Measurements from ENCODE around the gene DLG2. TPM values are rescaled to one million over a fixed set of nuclear protein-coding genes. Genes with fewer than 3 reads are reported as not detected.

DLG2 gene
- total RNA-seq, 1 donor from 2014 or later: 0.17 TPM

- H3K4me3 ChIP-seq (ENCODE audit: low read depth, low read length): no peak overlapping the region
- TF ChIP-seq CTCF (conservative IDR thresholded peaks at IDR 0.05; ENCODE audit: low read depth, low read length): no peak
- DNase-seq (ENCODE audit: low read depth): no peak
Observed at GRCh38 chr11:84430661-84431060, 1196.5 kb downstream of the DLG2 start.

DNA sequence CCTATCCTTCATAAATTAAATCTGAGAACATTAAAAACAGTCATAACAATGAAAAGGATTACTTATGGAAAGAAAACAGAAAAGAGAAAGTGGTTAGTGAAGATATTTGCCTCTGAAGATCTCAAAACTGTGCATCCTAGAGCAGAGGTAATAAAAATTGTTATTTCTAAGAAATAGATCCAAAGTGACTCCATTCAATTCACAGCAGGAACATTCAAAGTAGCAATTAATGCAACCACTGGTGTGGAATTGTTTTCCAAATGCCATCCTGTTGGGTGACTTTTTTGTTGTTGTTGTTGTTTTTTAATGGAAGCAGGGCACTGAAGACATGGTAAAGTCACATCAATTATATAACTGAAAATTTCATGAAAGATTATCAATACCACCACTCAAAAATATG lies 1201.5 kb downstream of the DLG2 start:
- no peak overlapping the region for H3K4me3 ChIP-seq (ENCODE audit: low read depth, low read length)
- no peak for TF ChIP-seq CTCF (conservative IDR thresholded peaks at IDR 0.05; ENCODE audit: low read depth, low read length)
- DNase-seq (ENCODE audit: low read depth): no peak

GRCh38 chr11:84420271-84420670 lies 1206.9 kb downstream of the DLG2 start:
- DNase-seq (ENCODE audit: low read depth): no peak
- H3K4me3 ChIP-seq (ENCODE audit: low read depth, low read length): no peak overlapping the region
- TF ChIP-seq CTCF (conservative IDR thresholded peaks at IDR 0.05; ENCODE audit: low read depth, low read length): no peak

- no peak for DNase-seq (ENCODE audit: low read depth)
- no peak overlapping the region for H3K4me3 ChIP-seq (ENCODE audit: low read depth, low read length)
- TF ChIP-seq CTCF (conservative IDR thresholded peaks at IDR 0.05; ENCODE audit: low read depth, low read length): no peak
Observed at GRCh38 chr11:84419616-84420015, 1207.5 kb downstream of the DLG2 start.

GRCh38 chr11:84414920-84415319 lies 1212.2 kb downstream of the DLG2 start:
- H3K4me3 ChIP-seq (ENCODE audit: low read depth, low read length): no peak overlapping the region
- DNase-seq (ENCODE audit: low read depth): no peak
- TF ChIP-seq CTCF (conservative IDR thresholded peaks at IDR 0.05; ENCODE audit: low read depth, low read length): no peak

DNA sequence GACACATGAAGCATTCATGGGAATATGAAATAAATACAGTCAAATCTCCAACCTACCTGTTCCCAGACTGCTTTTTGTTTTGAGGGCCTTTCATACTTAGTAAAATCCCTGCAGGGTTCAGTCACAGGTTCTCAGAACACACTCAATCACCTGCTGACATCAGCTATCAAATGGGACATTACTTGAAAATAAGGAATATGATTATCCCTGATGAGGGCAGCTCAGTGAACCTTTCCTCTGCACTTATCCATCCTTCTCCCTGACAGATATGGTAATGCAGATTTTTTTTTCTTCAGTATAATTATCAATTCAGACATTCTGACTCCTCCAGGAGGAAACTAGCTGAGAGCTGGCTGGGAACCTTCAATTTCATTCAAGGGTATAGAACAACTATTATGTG lies 1213.6 kb downstream of the DLG2 start:
- H3K4me3 ChIP-seq (ENCODE audit: low read depth, low read length): no peak overlapping the region
- no peak for TF ChIP-seq CTCF (conservative IDR thresholded peaks at IDR 0.05; ENCODE audit: low read depth, low read length)

DNA sequence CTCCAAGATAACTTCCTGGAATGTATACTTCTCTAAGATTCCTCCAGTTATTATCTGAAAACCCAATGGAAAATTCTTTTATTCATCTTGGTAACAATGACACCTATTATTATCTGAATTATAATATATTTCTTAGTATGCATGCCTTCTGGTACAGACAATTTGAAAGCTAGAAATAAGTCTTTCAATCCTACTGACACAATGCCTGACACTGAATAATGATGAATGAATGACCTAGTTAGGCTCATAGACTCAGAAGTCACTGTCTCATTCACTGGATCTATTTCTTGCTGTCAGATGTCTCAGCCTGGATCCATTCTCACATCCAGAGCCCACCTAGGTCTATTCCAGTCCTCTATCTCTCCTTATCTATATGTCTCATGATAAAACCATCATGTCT lies 1214.3 kb downstream of the DLG2 start:
- TF ChIP-seq CTCF (conservative IDR thresholded peaks at IDR 0.05; ENCODE audit: low read depth, low read length): no peak
- no peak overlapping the region for H3K4me3 ChIP-seq (ENCODE audit: low read depth, low read length)
- DNase-seq (ENCODE audit: low read depth): no peak

More for the DNA sequence above, 1213.6 kb downstream of the DLG2 start:
- DNase-seq (ENCODE audit: low read depth): no peak

Measured in epithelial cell of proximal tubule (primary cell).